ENCODE results near the gene NSRP1. TPM values are rescaled to one million over a fixed set of nuclear protein-coding genes. Genes with fewer than 3 reads are reported as not detected.
A peak's percentile ranks its signal among the peaks of the same experiment; 100 is the strongest.
"Not testable (repeated sequence)": the region's sequence is repeated elsewhere in the genome, so short reads cannot be mapped to it uniquely, and the experiment has no call there.

Gene NSRP1
- total RNA-seq, 2 experiments from 2014 or later = 24.0 to 30.9 TPM

DNA sequence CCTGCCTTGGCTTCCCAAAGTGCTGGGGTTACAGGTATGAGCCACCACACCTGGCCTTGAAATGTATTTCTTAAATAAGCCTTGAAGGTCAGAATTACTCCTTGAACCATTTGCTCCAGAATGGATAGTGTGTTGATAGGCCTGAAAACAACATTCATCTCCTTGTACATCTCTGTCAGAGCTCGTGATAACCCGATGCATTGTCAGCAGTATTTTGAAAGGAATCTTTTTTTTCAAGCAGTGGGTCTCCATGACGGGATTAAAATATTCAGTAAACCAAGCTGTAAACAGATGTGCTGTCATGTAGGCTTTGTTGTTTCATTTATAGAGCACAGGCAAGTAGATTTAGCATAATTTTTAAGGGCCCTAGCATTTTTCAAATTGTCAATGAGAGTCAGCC lies 16.6 kb downstream of the NSRP1 start:
- Mint-ChIP-seq H3K27me3 (no peaks in the 10 kb centered on the region), H3K9me3 (ENCODE audit: low read depth) (no peaks in the 10 kb centered on the region), H3K36me3 (peaks cover 37% of the 10 kb centered on the region), H3K4me1 (peaks cover 7% of the 10 kb centered on the region), H3K4me3 (no peak overlapping the region), H3K27ac (no peak overlapping the region)
- DNase-seq (no peak), ATAC-seq (no peak)
- CTCF ChIA-PET = interaction anchor here (1.0 to 3.9 kb wide), 4 partner anchors 8 to 203 kb away, joined by 4 to 21 read pairs (median 6); no protein-coding TSS in a partner anchor

DNA sequence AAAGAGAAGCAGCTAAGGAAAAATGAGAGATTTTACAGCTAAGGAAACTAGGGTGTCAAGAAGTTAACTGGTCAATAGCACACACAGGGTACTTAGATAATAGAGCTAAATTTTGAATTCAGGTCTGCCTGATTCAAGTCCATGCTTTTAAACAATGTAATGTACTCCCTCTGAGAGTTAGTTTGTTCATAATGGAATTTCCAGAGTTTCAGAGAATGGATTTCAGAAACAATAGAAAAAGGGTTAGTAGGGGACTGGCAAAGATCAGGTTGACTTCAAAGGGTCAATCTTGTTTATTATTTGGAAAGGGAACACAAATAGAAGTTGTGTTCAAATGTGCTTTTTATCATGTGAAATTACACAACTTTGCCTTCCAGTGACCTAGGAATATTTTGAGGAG lies 17.9 kb downstream of the NSRP1 start:
- DNase-seq (no peak), ATAC-seq (no peak)
- Mint-ChIP-seq H3K9me3 (ENCODE audit: low read depth) (no peaks in the 10 kb centered on the region), H3K27me3 (no peaks in the 10 kb centered on the region), H3K4me3 (no peak overlapping the region), H3K36me3 (peaks cover 43% of the 10 kb centered on the region), H3K4me1 (peaks cover 7% of the 10 kb centered on the region), H3K27ac (no peak overlapping the region)
- CTCF ChIA-PET = interaction anchor here (1.6 to 3.9 kb wide), 2 partner anchors 9 to 41 kb away, joined by 5 to 21 read pairs; no protein-coding TSS in a partner anchor

DNA sequence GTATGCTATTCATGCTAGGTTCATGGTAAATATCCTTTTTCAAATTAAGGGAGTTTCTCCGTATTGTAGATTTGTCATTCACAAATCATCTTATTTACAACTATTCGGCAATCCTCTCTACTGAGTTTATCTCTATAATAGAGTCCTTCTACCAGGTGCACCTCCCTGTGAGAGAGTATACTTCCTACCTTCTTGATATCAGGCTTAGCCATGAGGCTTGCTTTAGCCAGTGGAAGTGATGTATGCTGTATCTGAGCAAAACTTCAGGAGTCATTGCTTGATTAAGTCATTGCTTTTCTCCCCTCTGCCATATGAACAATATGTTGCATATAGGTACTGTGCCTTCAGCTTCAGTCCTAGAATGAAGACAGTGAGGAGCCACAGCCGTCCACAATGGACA lies 20.5 kb downstream of the NSRP1 start:
- ATAC-seq = no peak
- peaks cover 34% of the 10 kb centered on the region for H3K36me3 Mint-ChIP-seq
- H3K9me3 Mint-ChIP-seq (ENCODE audit: low read depth) = no peaks in the 10 kb centered on the region
- H3K4me3 Mint-ChIP-seq = no peak overlapping the region
- CTCF ChIA-PET = interaction anchor here (1.0 kb wide), 1 partner anchor 19 kb away, joined by 3 read pairs; no protein-coding TSS in a partner anchor
- no peak for DNase-seq
- no peak overlapping the region for H3K27ac Mint-ChIP-seq
- peaks cover 7% of the 10 kb centered on the region for H3K4me1 Mint-ChIP-seq
- H3K27me3 Mint-ChIP-seq = no peaks in the 10 kb centered on the region

- not testable (repeated sequence) for H3K4me1 Mint-ChIP-seq; H3K27ac Mint-ChIP-seq; H3K9me3 Mint-ChIP-seq (ENCODE audit: low read depth); ATAC-seq; H3K27me3 Mint-ChIP-seq; DNase-seq; H3K4me3 Mint-ChIP-seq
- H3K36me3 Mint-ChIP-seq = peaks cover 11% of the 10 kb centered on the region
- CTCF ChIA-PET = interaction anchor here (1.2 to 2.5 kb wide), 2 partner anchors 21 to 43 kb away, joined by 3 to 6 read pairs; no protein-coding TSS in a partner anchor
Measured at GRCh38 chr17:30147860-30148259, 31.2 kb downstream of the NSRP1 start.

DNA sequence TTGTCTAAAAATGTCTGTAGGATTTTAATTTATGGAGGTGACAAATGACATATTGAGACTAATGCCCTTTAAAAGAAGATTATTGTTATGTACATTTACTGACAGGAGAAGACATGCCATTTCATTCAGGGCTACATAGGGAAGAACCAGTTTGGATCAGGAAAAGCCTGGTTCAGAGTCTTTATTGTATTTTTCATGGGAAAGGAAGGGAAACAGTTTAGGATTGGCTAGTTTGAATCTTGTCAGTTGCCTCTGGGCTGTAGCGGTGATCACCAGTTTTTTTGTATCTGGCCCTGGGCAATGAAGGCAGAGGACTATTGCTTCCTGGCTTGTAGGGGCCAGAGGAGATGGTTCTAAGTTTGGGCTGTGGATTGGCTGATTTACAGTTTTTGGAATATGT lies 31.8 kb downstream of the NSRP1 start:
- Mint-ChIP-seq H3K27me3 (no peaks in the 10 kb centered on the region), H3K27ac (no peak overlapping the region), H3K4me1 (peaks cover 9% of the 10 kb centered on the region), H3K4me3 (no peak overlapping the region), H3K9me3 (ENCODE audit: low read depth) (no peaks in the 10 kb centered on the region), H3K36me3 (peaks cover 11% of the 10 kb centered on the region)
- no peak for ATAC-seq
- CTCF ChIA-PET = interaction anchor here (1.2 to 2.5 kb wide), 2 partner anchors 22 to 44 kb away, joined by 3 to 6 read pairs; no protein-coding TSS in a partner anchor
- DNase-seq = no peak

GRCh38 chr17:30151471-30151870 lies 34.9 kb downstream of the NSRP1 start:
- H3K9me3 Mint-ChIP-seq (ENCODE audit: low read depth) = no peaks in the 10 kb centered on the region
- H3K27ac Mint-ChIP-seq = no peak overlapping the region
- H3K27me3 Mint-ChIP-seq = no peaks in the 10 kb centered on the region
- no peak overlapping the region for H3K4me3 Mint-ChIP-seq
- DNase-seq = no peak
- H3K4me1 Mint-ChIP-seq = peaks cover 9% of the 10 kb centered on the region
- CTCF ChIA-PET = interaction anchor here (0.9 to 1.2 kb wide), 2 partner anchors 26 to 36 kb away, joined by 3 read pairs; no protein-coding TSS in a partner anchor
- peaks cover 13% of the 10 kb centered on the region for H3K36me3 Mint-ChIP-seq
- ATAC-seq = no peak

- H3K4me1 Mint-ChIP-seq = peaks cover 9% of the 10 kb centered on the region
- CTCF ChIA-PET = no interaction called here
- no peak for ATAC-seq
- H3K36me3 Mint-ChIP-seq = peaks cover 27% of the 10 kb centered on the region
- H3K9me3 Mint-ChIP-seq (ENCODE audit: low read depth) = no peaks in the 10 kb centered on the region
- H3K27ac Mint-ChIP-seq = no peak overlapping the region
- H3K4me3 Mint-ChIP-seq = no peak overlapping the region
- DNase-seq = no peak
- no peaks in the 10 kb centered on the region for H3K27me3 Mint-ChIP-seq
Measured at GRCh38 chr17:30153463-30153862, 36.8 kb downstream of the NSRP1 start.

GRCh38 chr17:30155389-30155788 lies 38.8 kb downstream of the NSRP1 start:
- H3K9me3 Mint-ChIP-seq (ENCODE audit: low read depth) = peaks cover 4% of the 10 kb centered on the region
- H3K4me3 Mint-ChIP-seq = no peak overlapping the region
- H3K36me3 Mint-ChIP-seq = peaks cover 43% of the 10 kb centered on the region
- no peak overlapping the region for H3K27ac Mint-ChIP-seq
- ATAC-seq (no peak), DNase-seq (no peak)
- H3K27me3 Mint-ChIP-seq = no peaks in the 10 kb centered on the region
- H3K4me1 Mint-ChIP-seq = peaks cover 16% of the 10 kb centered on the region
- CTCF ChIA-PET = no interaction called here

GRCh38 chr17:30158896-30159625 lies 42.4 kb downstream of the NSRP1 start:
- DNase-seq (no peak), ATAC-seq (no peak)
- Mint-ChIP-seq H3K36me3 (peaks cover 57% of the 10 kb centered on the region), H3K9me3 (ENCODE audit: low read depth) (peaks cover 6% of the 10 kb centered on the region), H3K27me3 (no peaks in the 10 kb centered on the region), H3K4me3 (no peak overlapping the region), H3K4me1 (peaks cover 16% of the 10 kb centered on the region), H3K27ac (no peak overlapping the region)
- CTCF ChIA-PET = no interaction called here

GRCh38 chr17:30160419-30161172 lies 44.0 kb downstream of the NSRP1 start:
- H3K27me3 Mint-ChIP-seq = no peaks in the 10 kb centered on the region
- ATAC-seq (no peak), DNase-seq (no peak)
- H3K9me3 Mint-ChIP-seq (ENCODE audit: low read depth) = peaks cover 6% of the 10 kb centered on the region
- H3K4me3 Mint-ChIP-seq = no peak overlapping the region
- no peak overlapping the region for H3K27ac Mint-ChIP-seq
- H3K36me3 Mint-ChIP-seq = peaks cover 60% of the 10 kb centered on the region
- CTCF ChIA-PET = no interaction called here
- peaks cover 25% of the 10 kb centered on the region for H3K4me1 Mint-ChIP-seq

GRCh38 chr17:30161601-30162000 lies 45.0 kb downstream of the NSRP1 start:
- peaks cover 30% of the 10 kb centered on the region for H3K4me1 Mint-ChIP-seq
- H3K9me3 Mint-ChIP-seq (ENCODE audit: low read depth) = peaks cover 6% of the 10 kb centered on the region
- H3K4me3 Mint-ChIP-seq = no peak overlapping the region
- no peak for DNase-seq
- peaks cover 57% of the 10 kb centered on the region for H3K36me3 Mint-ChIP-seq
- CTCF ChIA-PET = interaction anchor here (1.0 kb wide), 1 partner anchor 9 kb away, joined by 3 read pairs; no protein-coding TSS in a partner anchor
- peak overlapping the region; percentile 19 for H3K27ac Mint-ChIP-seq
- ATAC-seq = no peak
- H3K27me3 Mint-ChIP-seq = no peaks in the 10 kb centered on the region

- no peak overlapping the region for H3K4me3 Mint-ChIP-seq
- H3K27ac Mint-ChIP-seq = no peak overlapping the region
- no peak for DNase-seq
- CTCF ChIA-PET = interaction anchor here (1.4 to 2.2 kb wide), 3 partner anchors 40 to 60 kb away, joined by 3 to 6 read pairs (median 4); no protein-coding TSS in a partner anchor
- no peaks in the 10 kb centered on the region for H3K27me3 Mint-ChIP-seq
- peaks cover 6% of the 10 kb centered on the region for H3K9me3 Mint-ChIP-seq (ENCODE audit: low read depth)
- ATAC-seq = no peak
- H3K36me3 Mint-ChIP-seq = peaks cover 41% of the 10 kb centered on the region
- peaks cover 22% of the 10 kb centered on the region for H3K4me1 Mint-ChIP-seq
Measured at GRCh38 chr17:30164531-30164930, 47.9 kb downstream of the NSRP1 start.

DNA sequence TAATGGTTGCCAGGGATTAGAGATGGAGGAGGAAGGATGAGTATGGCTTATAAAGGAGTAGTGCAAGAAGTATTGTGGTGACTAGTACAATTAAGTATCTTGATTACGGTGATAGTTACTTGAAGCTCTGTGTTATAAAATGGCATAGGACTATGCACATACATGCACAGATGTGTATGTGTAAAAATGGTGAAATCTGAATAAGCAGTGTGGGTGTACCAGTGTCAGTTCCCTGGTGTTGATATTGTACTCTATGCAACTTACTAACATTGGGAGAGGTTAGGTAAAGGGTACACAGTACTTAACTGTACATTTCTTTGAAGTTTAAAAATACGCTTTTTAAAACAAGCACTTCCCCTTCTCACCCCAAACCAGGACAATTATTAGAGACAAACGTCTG lies 48.5 kb downstream of the NSRP1 start:
- DNase-seq (no peak), ATAC-seq (no peak)
- H3K4me3 Mint-ChIP-seq = no peak overlapping the region
- H3K27me3 Mint-ChIP-seq = no peaks in the 10 kb centered on the region
- CTCF ChIA-PET = interaction anchor here (1.4 to 2.2 kb wide), 2 partner anchors 40 to 61 kb away, joined by 4 to 6 read pairs; no protein-coding TSS in a partner anchor
- peaks cover 21% of the 10 kb centered on the region for H3K4me1 Mint-ChIP-seq
- no peak overlapping the region for H3K27ac Mint-ChIP-seq
- H3K9me3 Mint-ChIP-seq (ENCODE audit: low read depth) = peaks cover 3% of the 10 kb centered on the region
- peaks cover 36% of the 10 kb centered on the region for H3K36me3 Mint-ChIP-seq

All from activated CD8-positive, alpha-beta memory T cell treated with anti-CD3 and anti-CD28 coated beads, Interleukin-2, amount 10 ng/mL, durations not matched to agents 7 days and 5 days (primary cell).